ENCODE measurements around the gene SPDYE6.

GRCh38 chr7:102320601-102321350 is 35.5 kb downstream of the SPDYE6 start:
- no peak for TF ChIP-seq CTCF (IDR thresholded peaks at IDR 0.05)
- TF ChIP-seq POLR2A (IDR thresholded peaks at IDR 0.05): no peak
